Activated CD4-positive, alpha-beta T cell treated with anti-CD3 and anti-CD28 coated beads, Interleukin-10, Interleukin-2, amounts not matched to agents 100 ng/mL and 50 ng/mL, durations not matched to agents 16 hours and 8 hours (primary cell): ENCODE results near the gene TEKT5.
"Not testable (repeated sequence)": the region's sequence is repeated elsewhere in the genome, so short reads cannot be mapped to it uniquely, and the experiment has no call there.

Experiments
- DNase-seq: peaks from one replicate; pipeline ENCODE4 v3.0.0-alpha.2; 2020

The TEKT5 gene

GRCh38 chr16:10694830-10695229, at the start of gene TEKT5:
TSS of gene TEKT5 (minus strand) at chr16:10694930. CDS start at chr16:10694873, 57 bp downstream.
- peak; percentile 22 for DNase-seq

- DNase-seq, result peak; percentile 99
Observed at GRCh38 chr16:10743610-10744369, 49.1 kb upstream of the TEKT5 start, which contains the start of gene NUBP1. TSS of gene NUBP1 (plus strand) at chr16:10743842. CDS start at chr16:10743864, 22 bp downstream.

GRCh38 chr16:10743227-10743609, 48.5 kb upstream of the TEKT5 start:
- DNase-seq, result no peak

- DNase-seq, result no peak
Observed at GRCh38 chr16:10741844-10742243, 47.1 kb upstream of the TEKT5 start.

- DNase-seq, result not testable (repeated sequence)
Observed at GRCh38 chr16:10741249-10741648, 46.5 kb upstream of the TEKT5 start.

GRCh38 chr16:10740845-10741208, 46.1 kb upstream of the TEKT5 start:
- DNase-seq, result no peak

- no peak for DNase-seq
Observed at GRCh38 chr16:10740000-10740844, 45.5 kb upstream of the TEKT5 start.

- DNase-seq, result peak; percentile 89
Observed at GRCh38 chr16:10738231-10739077, 43.7 kb upstream of the TEKT5 start.

- DNase-seq, result peak; percentile 81
Observed at GRCh38 chr16:10737068-10737625, 42.4 kb upstream of the TEKT5 start.

- no peak for DNase-seq
Observed at GRCh38 chr16:10731790-10732189, 37.1 kb upstream of the TEKT5 start.

- no peak for DNase-seq
Observed at GRCh38 chr16:10729104-10730048, 34.6 kb upstream of the TEKT5 start.

- DNase-seq, result no peak
Observed at GRCh38 chr16:10728003-10728887, 33.5 kb upstream of the TEKT5 start.

- DNase-seq, result no peak
Observed at GRCh38 chr16:10708969-10709368, 14.2 kb upstream of the TEKT5 start.

- no peak for DNase-seq
Observed at GRCh38 chr16:10699756-10700155, 5.0 kb upstream of the TEKT5 start.

GRCh38 chr16:10694306-10694705, 424 bp downstream of the TEKT5 start:
- no peak for DNase-seq

GRCh38 chr16:10693889-10694288, 841 bp downstream of the TEKT5 start:
- DNase-seq, result peak; percentile 22

- DNase-seq, result no peak
Observed at GRCh38 chr16:10692470-10692869, 2.3 kb downstream of the TEKT5 start.

GRCh38 chr16:10688726-10689125, 6.0 kb downstream of the TEKT5 start:
- no peak for DNase-seq

GRCh38 chr16:10688291-10688690, 6.4 kb downstream of the TEKT5 start:
- DNase-seq, result no peak

- no peak for DNase-seq
Observed at GRCh38 chr16:10685709-10686108, 9.0 kb downstream of the TEKT5 start.
